SK-N-MC (cell line): ENCODE data around the gene STMND1.

Experiments
- EZH2 ChIP-seq: fragments of 200-600 bp; sonication (generic); IDR thresholded peaks from one replicate; pipeline ENCODE4 v1.6.1; 2017; ENCODE audit warnings: antibody characterized with exemption
- POLR2AphosphoS5 ChIP-seq: IDR thresholded peaks from 2 replicates; pipeline ENCODE4 v1.6.1; 2012; ENCODE audit warnings: mild to moderate bottlenecking, low read depth, low read length, borderline replicate concordance

- no peak for TF ChIP-seq EZH2
- no peak for TF ChIP-seq POLR2AphosphoS5
These were observed 13.7 kb upstream of the STMND1 start for GRCh38 chr6:17088091-17088611.
